ENCODE measurements around the gene SRBD1. TPM values are rescaled to one million over a fixed set of nuclear protein-coding genes. Genes with fewer than 3 reads are reported as not detected.

SRBD1 gene
- total RNA-seq, 1 donor from 2014 or later, result 9.1 TPM

DNA sequence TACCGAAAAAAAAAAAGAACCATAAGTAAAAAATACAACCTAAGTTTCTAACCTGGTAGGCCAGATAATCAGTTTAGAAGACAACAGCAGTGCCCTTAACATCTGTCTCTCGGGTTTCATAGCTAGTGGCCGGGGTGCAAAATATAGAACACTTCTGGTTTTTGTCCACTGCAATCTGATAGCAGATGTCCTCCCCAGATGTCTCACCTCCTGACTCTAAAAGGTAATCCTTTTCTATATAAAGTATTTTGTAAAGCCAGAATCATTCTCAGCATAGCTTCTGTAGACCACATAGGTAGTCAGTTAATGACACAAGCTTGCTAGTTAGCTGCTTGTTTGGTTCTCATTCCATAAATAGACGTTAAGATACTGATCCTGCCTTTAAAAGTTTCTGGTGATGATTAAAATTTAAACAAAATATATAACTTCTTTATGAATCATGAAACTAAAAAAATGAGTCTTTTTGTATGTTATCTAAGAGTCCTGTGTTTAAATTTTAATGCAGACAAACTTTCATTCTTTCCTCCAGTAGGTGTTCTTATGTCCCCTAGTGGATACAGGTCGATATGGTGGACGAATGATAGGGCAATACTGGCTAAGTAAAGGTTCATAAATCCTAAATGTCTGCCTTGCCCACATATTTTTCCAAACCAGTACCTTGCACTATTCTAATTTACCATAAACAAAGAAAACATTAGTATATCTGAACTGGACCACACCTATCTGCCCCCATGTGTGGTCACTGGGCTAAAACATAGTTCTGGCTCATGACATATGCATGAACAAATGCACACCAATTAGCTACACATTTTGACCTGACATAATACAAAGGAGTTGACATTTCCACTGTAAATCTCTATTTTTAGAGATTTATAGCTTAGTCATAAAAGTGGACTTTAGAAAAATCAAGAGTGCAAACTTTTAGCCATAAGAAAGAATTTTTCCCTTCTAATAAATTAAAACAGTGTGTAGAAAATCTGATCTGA lies 171.0 kb downstream of the SRBD1 start:
- Histone ChIP-seq H3K36me3 (no peaks in the 10 kb centered on the region), H3K27me3 (no peaks in the 10 kb centered on the region), H3K9me3 (no peaks in the 10 kb centered on the region), H3K4me3 (no peak overlapping the region), H3K27ac (no peak overlapping the region), H3K4me1 (no peaks in the 10 kb centered on the region)
- intact Hi-C loops (cut with DNase I), result no loop called here
- TF ChIP-seq POLR2AphosphoS5 (IDR thresholded peaks at IDR 0.05; ENCODE audit: insufficient read depth in 1 of 2, low read depth in 1 of 2) (no peak), POLR2A (IDR thresholded peaks at IDR 0.05) (no peak)
- TF ChIP-seq, protein P1, sequence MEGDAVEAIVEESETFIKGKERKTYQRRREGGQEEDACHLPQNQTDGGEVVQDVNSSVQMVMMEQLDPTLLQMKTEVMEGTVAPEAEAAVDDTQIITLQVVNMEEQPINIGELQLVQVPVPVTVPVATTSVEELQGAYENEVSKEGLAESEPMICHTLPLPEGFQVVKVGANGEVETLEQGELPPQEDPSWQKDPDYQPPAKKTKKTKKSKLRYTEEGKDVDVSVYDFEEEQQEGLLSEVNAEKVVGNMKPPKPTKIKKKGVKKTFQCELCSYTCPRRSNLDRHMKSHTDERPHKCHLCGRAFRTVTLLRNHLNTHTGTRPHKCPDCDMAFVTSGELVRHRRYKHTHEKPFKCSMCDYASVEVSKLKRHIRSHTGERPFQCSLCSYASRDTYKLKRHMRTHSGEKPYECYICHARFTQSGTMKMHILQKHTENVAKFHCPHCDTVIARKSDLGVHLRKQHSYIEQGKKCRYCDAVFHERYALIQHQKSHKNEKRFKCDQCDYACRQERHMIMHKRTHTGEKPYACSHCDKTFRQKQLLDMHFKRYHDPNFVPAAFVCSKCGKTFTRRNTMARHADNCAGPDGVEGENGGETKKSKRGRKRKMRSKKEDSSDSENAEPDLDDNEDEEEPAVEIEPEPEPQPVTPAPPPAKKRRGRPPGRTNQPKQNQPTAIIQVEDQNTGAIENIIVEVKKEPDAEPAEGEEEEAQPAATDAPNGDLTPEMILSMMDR (IDR thresholded peaks at IDR 0.05), result no peak
- no peak for DNase-seq (ENCODE audit: extremely low spot score in 2 of 2)

DNA sequence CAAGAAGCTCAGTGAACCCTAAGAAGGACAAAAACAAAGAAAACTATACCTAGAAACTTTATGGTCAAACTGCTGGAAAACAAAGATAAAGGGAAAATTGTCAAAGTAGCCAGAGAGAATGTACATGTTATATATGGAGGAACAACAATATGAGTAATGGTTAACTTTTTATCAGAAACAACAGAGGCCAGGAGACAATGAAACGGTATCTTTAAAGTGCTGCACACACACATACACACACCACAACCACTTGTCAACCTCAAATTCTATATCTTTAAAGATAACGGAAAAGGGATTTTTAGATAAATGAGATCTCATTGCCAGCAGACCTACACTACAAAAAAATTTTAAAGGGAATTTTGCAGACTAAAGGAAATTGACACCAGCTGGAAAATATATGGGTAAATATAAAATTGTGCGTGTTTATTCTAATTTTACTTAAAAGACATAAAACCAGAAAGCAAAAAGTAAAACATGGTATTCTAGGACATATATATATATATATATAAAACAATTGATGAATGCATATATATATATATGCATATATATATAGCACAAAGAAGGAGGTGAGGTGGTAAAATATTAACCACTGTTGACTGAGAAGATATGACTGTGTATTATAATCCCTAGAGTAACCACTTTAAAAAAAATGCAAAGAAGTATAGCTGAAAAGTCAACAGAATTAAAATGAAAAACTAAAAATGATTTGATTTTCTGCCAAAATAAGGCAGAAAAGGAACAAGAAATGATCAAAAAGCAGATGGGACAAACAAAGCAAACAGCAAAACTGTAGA lies 172.0 kb downstream of the SRBD1 start:
- TF ChIP-seq POLR2A (IDR thresholded peaks at IDR 0.05) (no peak), POLR2AphosphoS5 (IDR thresholded peaks at IDR 0.05; ENCODE audit: insufficient read depth in 1 of 2, low read depth in 1 of 2) (no peak)
- TF ChIP-seq, protein P1 (IDR thresholded peaks at IDR 0.05), result no peak
- DNase-seq (ENCODE audit: extremely low spot score in 2 of 2), result no peak
- no peak overlapping the region for H3K27ac ChIP-seq
- no peaks in the 10 kb centered on the region for H3K27me3 ChIP-seq
- H3K4me1 ChIP-seq, result no peaks in the 10 kb centered on the region
- no peak overlapping the region for H3K4me3 ChIP-seq
- no peaks in the 10 kb centered on the region for H3K9me3 ChIP-seq
- H3K36me3 ChIP-seq, result no peaks in the 10 kb centered on the region
- intact Hi-C loops (cut with DNase I), result no loop called here

DNA sequence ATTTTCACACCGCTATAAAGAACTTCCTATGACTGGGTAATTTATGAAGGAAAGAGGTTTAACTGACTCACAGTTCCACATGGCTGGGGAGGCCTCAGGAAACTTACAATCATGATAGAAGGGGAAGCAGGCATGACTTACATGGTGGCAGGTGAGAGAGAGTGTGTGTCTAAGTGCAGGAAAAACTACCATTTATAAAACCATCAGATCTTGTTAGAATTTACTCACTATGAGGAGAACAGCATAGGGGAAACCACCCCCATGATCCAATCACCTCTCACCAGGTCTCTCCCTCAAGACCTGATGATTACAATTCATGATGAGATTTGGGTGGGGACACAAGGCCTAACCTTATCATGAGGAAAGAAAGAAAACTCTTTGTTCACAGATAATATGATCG lies 174.6 kb downstream of the SRBD1 start:
- Histone ChIP-seq H3K27me3 (no peaks in the 10 kb centered on the region), H3K4me3 (no peak overlapping the region), H3K9me3 (no peaks in the 10 kb centered on the region), H3K27ac (no peak overlapping the region), H3K4me1 (no peaks in the 10 kb centered on the region), H3K36me3 (no peaks in the 10 kb centered on the region)
- TF ChIP-seq, protein P1 (IDR thresholded peaks at IDR 0.05), result no peak
- TF ChIP-seq POLR2A (IDR thresholded peaks at IDR 0.05) (no peak), POLR2AphosphoS5 (IDR thresholded peaks at IDR 0.05; ENCODE audit: insufficient read depth in 1 of 2, low read depth in 1 of 2) (no peak)
- intact Hi-C loops (cut with DNase I), result no loop called here
- DNase-seq (ENCODE audit: extremely low spot score in 2 of 2), result no peak

DNA sequence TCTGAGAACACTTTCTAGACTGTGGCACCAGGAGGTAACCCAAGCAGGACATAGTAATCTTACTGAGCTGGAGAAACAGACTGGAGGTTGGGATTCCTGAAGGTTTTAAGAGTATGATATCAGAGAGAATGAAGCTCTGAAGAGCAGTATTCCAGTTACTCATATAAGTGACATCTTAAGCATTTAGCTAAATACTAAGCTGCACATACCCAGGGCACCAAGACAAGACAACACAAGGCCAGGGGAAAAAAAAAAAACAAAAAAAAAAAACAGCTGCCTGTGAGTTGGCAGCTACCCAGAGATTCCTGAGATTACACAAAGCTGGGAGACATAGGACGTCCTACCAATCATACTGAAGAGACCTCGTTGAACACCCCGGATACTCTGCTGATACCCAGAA lies 175.8 kb downstream of the SRBD1 start:
- intact Hi-C loops (cut with DNase I), result no loop called here
- no peak for DNase-seq (ENCODE audit: extremely low spot score in 2 of 2)
- Histone ChIP-seq H3K4me1 (no peaks in the 10 kb centered on the region), H3K36me3 (no peaks in the 10 kb centered on the region), H3K27me3 (no peaks in the 10 kb centered on the region), H3K4me3 (no peak overlapping the region), H3K27ac (no peak overlapping the region), H3K9me3 (no peaks in the 10 kb centered on the region)
- TF ChIP-seq, protein P1 (IDR thresholded peaks at IDR 0.05), result no peak
- TF ChIP-seq POLR2A (IDR thresholded peaks at IDR 0.05) (no peak), POLR2AphosphoS5 (IDR thresholded peaks at IDR 0.05; ENCODE audit: insufficient read depth in 1 of 2, low read depth in 1 of 2) (no peak)
